HS-27A (cell line): ENCODE measurements around the gene PTCD1.
"Not testable (repeated sequence)": the region's sequence is repeated elsewhere in the genome, so short reads cannot be mapped to it uniquely, and the experiment has no call there.

Experiments
- DNase-seq: peaks from one replicate; pipeline ENCODE4 v3.0.0-alpha.2; 2012; ENCODE audit warnings: low read depth, missing footprints

PTCD1 gene

GRCh38 chr7:99387239-99387635 is 51.4 kb downstream of the PTCD1 start:
- not testable (repeated sequence) for DNase-seq

- no peak for DNase-seq
These were observed 51.9 kb downstream of the PTCD1 start for GRCh38 chr7:99386584-99387238.

GRCh38 chr7:99385564-99385963 is 53.0 kb downstream of the PTCD1 start:
- no peak for DNase-seq

DNA sequence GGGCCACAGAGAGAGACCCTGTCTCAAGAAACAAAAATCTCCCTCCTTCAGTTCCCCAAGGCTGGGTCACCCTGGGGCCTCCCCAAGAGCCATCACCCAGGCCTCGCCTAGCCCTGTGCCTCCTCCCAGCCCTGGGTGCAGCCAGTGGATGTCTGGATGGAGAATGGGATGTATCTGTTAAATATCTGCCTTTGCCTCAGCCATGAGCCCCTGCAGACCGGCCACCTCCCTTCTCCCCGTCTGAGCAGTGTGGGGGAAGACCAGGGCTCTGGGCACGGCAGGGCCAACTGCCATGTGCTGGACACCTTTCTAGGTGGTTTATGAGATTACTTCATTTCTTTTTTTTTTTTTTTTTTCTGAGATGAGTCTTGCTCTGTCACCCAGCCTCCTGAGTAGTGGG is 54.1 kb downstream of the PTCD1 start:
- DNase-seq, result no peak

- DNase-seq, result no peak
These were observed 54.7 kb downstream of the PTCD1 start for GRCh38 chr7:99383791-99384370.

DNA sequence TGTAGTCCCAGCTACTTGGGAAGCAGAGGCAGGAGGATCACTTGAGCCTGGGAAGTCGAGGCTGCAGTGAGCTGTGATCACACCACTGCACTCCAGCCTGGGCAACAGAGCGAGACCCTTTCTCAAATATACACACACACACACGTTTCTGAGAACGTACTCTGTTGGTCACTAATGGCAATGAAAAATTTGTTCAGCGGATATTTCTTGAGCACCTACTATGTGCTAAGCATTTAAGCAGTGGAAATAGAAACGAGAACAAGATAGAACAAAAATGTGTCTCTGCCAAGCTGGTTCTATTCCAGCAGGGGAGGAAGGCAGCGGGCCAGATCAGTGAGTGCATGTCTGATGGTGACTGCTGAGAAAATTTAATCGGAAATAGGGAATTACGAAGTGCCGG is 55.4 kb downstream of the PTCD1 start:
- no peak for DNase-seq

DNA sequence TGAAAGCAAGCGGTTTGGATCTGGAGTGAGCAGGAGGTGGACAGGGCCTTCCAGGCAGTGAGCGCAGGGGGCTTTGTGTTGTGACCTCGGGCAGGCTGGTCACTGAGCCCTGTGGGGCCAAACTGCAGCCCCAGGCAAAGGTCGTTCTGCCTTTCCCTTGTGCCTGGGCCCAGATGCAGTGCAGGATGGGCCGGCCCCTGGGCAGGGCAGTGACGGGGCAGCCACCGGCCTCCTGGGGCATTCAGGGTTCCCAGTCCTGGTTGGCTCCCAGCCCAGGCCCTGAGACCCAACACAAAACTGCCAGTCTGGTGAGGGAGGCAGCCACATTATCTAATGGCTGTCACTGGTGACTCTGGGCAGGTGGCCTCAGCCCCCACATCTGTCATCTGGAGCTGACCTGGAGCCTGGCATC is 56.9 kb downstream of the PTCD1 start:
- DNase-seq, result no peak

- DNase-seq, result no peak
These were observed 57.6 kb downstream of the PTCD1 start for GRCh38 chr7:99380823-99381663.

GRCh38 chr7:99380032-99380822 is 58.4 kb downstream of the PTCD1 start:
- DNase-seq, result no peak

DNA sequence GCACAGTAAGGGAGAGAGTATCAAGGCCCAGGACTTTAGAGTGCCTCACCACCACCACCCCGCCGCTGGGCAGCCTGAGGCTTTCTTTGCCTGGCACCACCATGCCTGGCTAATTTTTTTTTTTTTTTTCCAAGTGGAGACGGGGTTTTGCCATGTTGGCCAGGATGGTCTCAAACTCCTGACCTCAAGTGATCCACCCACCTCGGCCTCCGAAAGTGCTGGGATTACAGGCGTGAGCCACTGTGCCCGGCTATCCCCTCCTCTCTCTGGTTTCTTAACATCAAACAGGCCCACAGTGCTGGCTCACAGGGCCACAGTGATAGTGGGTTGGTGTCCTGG is 58.9 kb downstream of the PTCD1 start:
- not testable (repeated sequence) for DNase-seq

- no peak for DNase-seq
These were observed 59.5 kb downstream of the PTCD1 start for GRCh38 chr7:99379043-99379577.

DNA sequence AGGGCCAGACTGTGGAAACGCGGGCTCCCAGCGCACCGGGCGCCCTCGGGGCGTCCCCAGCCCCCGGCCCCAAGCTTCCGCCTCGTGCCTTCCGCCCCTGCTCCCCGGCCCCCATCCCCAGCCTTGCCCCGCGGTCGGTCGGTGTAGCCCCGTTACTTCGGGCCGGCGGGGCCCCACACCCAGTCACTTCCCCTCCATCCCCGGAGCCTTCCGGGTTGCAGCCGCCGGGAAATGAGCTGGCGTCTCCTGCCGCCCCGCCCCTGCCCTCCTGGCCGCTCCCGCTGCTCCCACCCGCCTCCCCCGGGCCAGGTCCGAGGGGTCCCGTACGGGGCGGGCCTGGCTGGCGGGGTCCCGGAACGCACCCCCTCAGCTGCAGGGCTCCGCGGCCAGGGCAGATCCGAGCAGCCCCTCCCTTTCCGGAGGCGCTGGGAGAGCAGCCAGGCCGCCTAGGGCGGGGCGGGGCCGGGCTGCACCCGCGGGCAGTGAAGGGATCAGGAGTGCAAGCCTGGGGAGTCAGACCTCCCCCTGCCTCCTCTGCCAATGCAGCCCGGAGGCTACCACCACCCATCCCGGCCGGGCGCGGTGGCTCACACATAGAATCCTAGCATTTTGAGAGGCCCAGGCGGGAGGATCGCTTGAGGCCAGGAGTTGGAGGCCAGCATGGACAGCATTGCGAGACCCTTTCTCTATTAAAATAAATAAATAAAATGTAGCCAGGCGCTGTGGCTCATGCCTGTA is 63.4 kb downstream of the PTCD1 start:
- no peak for DNase-seq

GRCh38 chr7:99374111-99375064 is 64.2 kb downstream of the PTCD1 start, which contains the start of gene ARPC1B:
Gene ARPC1B (plus strand): TSS chr7:99374730. CDS start chr7:99385715, 10,985 bp downstream.
- no peak for DNase-seq

GRCh38 chr7:99373091-99374066 is 65.2 kb downstream of the PTCD1 start:
- DNase-seq, result no peak

DNA sequence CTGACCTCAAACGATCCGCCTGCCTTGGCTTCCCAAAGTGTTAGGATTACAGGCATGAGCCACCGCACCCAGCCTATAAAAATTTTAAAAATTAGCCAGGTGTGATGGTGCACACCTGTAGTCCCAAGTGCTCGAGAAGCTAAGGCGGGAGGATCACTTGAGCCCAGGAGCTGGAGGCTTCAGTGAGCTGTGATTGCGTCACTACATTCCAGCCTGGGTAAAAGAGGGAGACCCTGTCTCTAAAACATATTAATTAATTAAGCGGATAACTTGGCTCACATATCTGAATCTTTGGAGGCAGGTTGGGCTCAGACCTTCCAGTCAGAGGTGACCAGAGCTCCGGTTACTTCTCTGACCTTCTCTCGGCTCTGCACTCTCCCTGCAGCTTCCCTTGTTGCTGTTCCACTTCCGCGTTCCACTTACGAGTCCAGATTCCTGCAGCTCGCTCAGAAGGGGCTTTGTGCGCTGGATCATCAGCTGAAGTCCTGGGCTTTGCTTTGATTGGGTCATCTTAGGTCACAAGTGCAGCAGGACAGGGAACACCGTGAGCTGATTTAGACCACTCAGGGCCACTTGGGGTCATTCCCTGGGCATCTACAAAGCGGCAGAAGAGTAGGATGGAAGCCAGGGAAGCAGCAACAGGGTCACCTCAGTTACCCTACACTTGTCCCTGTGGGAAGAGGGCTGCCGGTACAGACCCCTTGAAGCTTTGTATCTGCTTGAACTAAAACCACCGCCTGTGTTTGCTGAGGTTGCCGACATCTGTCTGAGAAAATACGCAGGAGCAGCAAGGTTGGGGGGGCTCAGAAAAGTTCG is 66.1 kb downstream of the PTCD1 start:
- DNase-seq, result no peak

DNA sequence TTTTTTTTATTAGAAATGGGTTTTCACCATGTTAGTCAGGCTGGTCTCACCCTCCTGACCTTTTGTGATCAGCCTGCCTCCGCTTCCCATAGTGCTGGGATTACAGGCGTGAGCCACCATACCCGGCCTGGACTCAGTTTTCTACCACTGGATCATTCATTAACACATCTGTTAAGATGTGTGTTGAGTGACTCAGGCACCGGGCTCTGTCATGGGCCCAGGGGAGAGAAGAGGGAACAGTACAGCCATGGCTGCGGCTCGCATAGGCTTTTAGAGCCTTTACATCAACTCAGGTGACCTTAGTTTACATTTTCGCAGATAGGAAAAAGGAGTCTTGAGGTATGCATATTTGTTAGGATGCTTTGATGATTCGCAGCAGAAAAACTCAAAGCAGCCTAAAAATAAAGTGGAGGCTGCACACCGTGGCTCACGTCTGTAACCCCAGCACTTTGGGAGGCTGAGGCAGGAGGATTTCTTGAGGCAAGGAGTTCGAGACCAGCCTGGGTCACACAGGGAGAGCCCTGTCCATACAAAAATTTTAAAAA is 67.2 kb downstream of the PTCD1 start:
- DNase-seq, result no peak

GRCh38 chr7:99369767-99370391 is 68.7 kb downstream of the PTCD1 start:
- DNase-seq, result no peak
